ENCODE measurements around the gene RHCG.

GRCh38 chr15:89514186-89514585 lies 17.8 kb upstream of the RHCG start:
- TF ChIP-seq, protein P1, sequence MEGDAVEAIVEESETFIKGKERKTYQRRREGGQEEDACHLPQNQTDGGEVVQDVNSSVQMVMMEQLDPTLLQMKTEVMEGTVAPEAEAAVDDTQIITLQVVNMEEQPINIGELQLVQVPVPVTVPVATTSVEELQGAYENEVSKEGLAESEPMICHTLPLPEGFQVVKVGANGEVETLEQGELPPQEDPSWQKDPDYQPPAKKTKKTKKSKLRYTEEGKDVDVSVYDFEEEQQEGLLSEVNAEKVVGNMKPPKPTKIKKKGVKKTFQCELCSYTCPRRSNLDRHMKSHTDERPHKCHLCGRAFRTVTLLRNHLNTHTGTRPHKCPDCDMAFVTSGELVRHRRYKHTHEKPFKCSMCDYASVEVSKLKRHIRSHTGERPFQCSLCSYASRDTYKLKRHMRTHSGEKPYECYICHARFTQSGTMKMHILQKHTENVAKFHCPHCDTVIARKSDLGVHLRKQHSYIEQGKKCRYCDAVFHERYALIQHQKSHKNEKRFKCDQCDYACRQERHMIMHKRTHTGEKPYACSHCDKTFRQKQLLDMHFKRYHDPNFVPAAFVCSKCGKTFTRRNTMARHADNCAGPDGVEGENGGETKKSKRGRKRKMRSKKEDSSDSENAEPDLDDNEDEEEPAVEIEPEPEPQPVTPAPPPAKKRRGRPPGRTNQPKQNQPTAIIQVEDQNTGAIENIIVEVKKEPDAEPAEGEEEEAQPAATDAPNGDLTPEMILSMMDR (IDR thresholded peaks at IDR 0.05), result no peak
- no peak for TF ChIP-seq POLR2A (IDR thresholded peaks at IDR 0.05)
